ENCODE data around the gene PRKN.

- TF ChIP-seq POLR2A (IDR thresholded peaks at IDR 0.05), result no peak
- no peak for TF ChIP-seq CTCF (IDR thresholded peaks at IDR 0.05)
- no peak for TF ChIP-seq EP300 (IDR thresholded peaks at IDR 0.05)
Measured at GRCh38 chr6:161503570-161503969, 1224.0 kb downstream of the PRKN start.
